IgD-negative memory B cell (primary cell): ENCODE measurements around the gene TBC1D24. TPM values are rescaled to one million over a fixed set of nuclear protein-coding genes. Genes with fewer than 3 reads are reported as not detected.
"Not testable (repeated sequence)": the region's sequence is repeated elsewhere in the genome, so short reads cannot be mapped to it uniquely, and the experiment has no call there.

Source experiments
- H3K27ac Mint-ChIP-seq, 3 donors: one replicate each; pipeline ENCODE4 v1.8.0; 2020 to 2022; ENCODE audit warnings: mild to moderate bottlenecking in 3 of 3, mixed read lengths in 3 of 3, moderate library complexity in 1 of 3
- H3K27me3 Mint-ChIP-seq: one replicate; pipeline ENCODE4 v1.8.0; 2021; ENCODE audit warnings: mixed read lengths
- H3K36me3 Mint-ChIP-seq: one replicate; pipeline ENCODE4 v1.8.0; 2020; ENCODE audit warnings: mild to moderate bottlenecking, mixed read lengths
- H3K4me1 Mint-ChIP-seq, 3 donors: one replicate each; pipeline ENCODE4 v1.8.0; 2020 to 2022; ENCODE audit warnings: mixed read lengths in 3 of 3, mild to moderate bottlenecking in 1 of 3
- H3K4me3 Mint-ChIP-seq, 4 donors: one replicate each; pipeline ENCODE4 v1.8.0; 2020 to 2022; ENCODE audit warnings: mild to moderate bottlenecking in 4 of 4, mixed read lengths in 4 of 4, moderate library complexity in 3 of 4
- H3K9me3 Mint-ChIP-seq, 3 donors: one replicate each; pipeline ENCODE4 v1.8.0; 2020 to 2021; ENCODE audit warnings: mixed read lengths in 3 of 3, mild to moderate bottlenecking in 1 of 3
- polyA plus RNA-seq: library from polyadenylated mRNA; unstranded; fragments of 300-500 nt; fragmentation: Illumina TruSeq; gene quantifications from one replicate; pipeline ENCODE4 v1.2.3, GENCODE V29; 2021

The TBC1D24 gene
- polyA plus RNA-seq, 1 donor from 2014 or later: 3.3 TPM

DNA sequence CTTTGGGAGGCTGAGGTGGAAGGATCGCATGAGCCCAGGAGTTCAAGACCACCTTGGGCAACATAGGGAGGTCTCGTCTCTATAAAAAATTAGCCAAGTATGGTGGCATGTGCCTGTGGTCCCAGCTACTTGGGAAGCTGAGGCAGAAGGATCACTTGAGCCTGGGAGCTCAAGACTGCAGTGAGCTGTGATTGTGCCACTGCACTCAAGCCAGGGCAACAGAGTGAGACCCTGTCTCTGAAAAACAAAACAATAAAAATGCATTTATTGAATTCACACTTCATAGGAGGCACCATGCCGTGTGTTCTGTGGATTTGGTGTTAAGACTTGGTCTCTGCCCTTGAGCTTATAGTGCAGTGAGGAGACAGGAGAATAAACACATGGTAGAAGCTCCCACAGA, 2.4 kb downstream of the TBC1D24 start:
- peak overlapping the region in 1 of 4 donors; percentile 85 for H3K4me3 Mint-ChIP-seq
- peaks cover 10% of the 10 kb centered on the region for H3K27me3 Mint-ChIP-seq
- H3K4me1 Mint-ChIP-seq: peaks cover 2 to 8% (median 6%) of the 10 kb centered on the region in 3 donors
- H3K36me3 Mint-ChIP-seq: no peaks in the 10 kb centered on the region
- no peaks in the 10 kb centered on the region for H3K9me3 Mint-ChIP-seq
- H3K27ac Mint-ChIP-seq: peak overlapping the region in 1 of 3 donors; percentile 80

DNA sequence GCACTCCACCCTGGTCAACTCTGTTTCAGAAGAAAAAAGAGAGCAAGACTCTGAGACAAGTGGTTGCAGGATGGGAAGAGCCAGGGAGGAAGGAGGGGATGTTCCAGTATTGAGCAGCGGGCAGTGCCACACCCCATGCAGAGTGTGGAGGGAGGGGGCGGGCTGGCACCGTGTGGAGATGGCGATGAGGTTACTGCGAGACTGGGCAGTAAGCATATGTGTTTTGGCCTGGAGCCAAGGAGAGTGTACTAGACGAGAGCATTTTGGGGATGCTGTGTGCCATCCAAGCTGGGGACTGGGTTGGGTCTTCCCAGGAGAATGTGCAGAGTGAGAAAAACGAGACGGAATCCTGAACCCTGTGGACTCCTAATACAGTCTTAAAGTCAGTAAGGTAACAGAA, 3.4 kb downstream of the TBC1D24 start:
- H3K27ac Mint-ChIP-seq: no peak overlapping the region
- peak overlapping the region in 2 of 4 donors; percentile 29 to 40 for H3K4me3 Mint-ChIP-seq

DNA sequence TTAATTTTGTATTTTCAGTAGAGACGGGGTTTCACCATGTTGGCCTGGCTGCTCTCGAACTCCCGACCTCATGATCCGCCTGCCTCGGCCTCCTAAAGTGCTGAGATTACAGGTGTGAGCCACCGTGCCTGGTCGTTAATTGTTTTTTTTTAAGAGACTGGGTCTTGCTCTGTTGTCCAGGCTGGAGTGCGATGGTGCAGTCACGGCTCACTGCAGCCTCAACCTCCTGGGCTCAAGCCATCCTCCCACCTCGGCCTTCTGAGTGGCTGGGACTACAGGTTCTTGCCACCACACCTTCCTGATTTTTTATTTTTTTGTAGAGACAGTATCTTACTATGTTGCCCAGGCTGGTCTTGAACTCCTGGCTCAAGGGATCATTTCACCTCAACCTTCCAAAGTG, 5.1 kb downstream of the TBC1D24 start:
- H3K36me3 Mint-ChIP-seq, H3K27ac Mint-ChIP-seq, H3K27me3 Mint-ChIP-seq, H3K9me3 Mint-ChIP-seq, H3K4me1 Mint-ChIP-seq: not testable (repeated sequence)
- H3K4me3 Mint-ChIP-seq: peak overlapping the region in 1 of 4 donors; percentile 57

More for the DNA sequence above, 3.4 kb downstream of the TBC1D24 start:
- Mint-ChIP-seq H3K4me1 (peaks cover 2 to 6% (median 6%) of the 10 kb centered on the region in 3 donors), H3K36me3 (no peaks in the 10 kb centered on the region), H3K9me3 (no peaks in the 10 kb centered on the region), H3K27me3 (peaks cover 2% of the 10 kb centered on the region)

DNA sequence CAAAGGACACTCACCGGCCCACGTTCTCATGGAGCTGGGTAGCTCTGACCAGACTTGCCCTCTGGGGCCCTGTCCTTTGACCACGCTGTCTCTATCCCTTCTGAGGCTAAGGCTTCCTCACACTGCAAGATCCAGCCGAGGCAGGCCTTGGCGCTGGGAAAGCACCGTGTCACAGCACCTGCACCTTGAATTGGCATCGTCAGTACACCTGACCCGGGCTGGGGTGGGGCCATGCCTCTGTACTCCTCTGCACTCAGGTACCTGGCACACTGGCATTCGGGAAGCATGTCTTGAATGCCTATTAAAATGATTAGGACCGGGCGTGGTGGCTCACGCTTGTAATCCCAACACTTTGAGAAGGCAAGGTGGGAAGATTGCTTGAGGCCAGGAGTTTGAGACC, 6.0 kb downstream of the TBC1D24 start:
- Mint-ChIP-seq H3K4me3 (no peak overlapping the region), H3K4me1 (peaks cover 3 to 6% (median 4%) of the 10 kb centered on the region in 3 donors), H3K27me3 (no peaks in the 10 kb centered on the region), H3K27ac (peak overlapping the region in 1 of 3 donors; percentile 14), H3K9me3 (no peaks in the 10 kb centered on the region), H3K36me3 (no peaks in the 10 kb centered on the region)

DNA sequence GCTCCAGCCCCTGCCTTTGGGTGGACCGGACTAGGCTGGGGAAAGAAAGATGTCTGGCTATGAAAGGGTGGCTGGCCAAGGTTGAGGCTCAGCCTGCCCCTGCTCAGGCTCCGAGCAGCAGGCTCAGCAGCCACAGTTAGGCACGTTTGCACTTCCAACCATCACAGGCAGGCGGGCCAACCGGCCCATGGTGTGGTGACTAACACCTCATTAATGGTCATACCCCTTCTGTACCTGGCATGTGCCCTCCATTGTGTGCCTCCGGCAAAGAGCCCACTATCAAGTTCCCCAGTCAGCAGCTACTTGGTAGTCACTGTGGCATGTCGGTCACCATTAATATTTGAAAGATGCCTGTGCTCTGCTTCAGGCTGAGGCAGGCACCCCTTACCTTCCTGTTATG, 6.7 kb downstream of the TBC1D24 start:
- Mint-ChIP-seq H3K4me3 (no peak overlapping the region), H3K27me3 (no peaks in the 10 kb centered on the region), H3K36me3 (no peaks in the 10 kb centered on the region), H3K4me1 (peaks cover 4 to 6% (median 5%) of the 10 kb centered on the region in 3 donors), H3K9me3 (no peaks in the 10 kb centered on the region), H3K27ac (no peak overlapping the region)

DNA sequence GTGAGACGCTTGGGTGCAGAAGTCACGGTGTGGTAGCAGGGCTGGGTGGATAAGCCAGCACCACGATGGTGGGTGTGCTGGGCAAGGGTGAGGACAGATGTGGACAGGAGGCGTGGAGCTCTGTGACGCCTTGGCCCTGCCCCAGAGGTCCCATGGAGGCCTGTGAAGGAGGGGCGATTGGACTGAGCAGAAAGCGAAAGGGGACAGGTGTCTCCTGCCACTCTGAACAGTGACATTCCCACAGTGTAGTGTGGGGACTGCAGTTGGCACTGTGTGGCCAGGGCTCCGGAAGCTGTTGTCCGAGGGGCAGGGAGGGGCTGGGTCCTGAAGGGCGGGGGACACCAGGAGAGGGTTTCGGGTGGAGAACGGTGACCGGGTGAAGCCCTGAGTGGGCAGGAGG, 7.3 kb downstream of the TBC1D24 start:
- no peak overlapping the region for H3K4me3 Mint-ChIP-seq
- no peaks in the 10 kb centered on the region for H3K9me3 Mint-ChIP-seq
- peak overlapping the region in 1 of 3 donors; percentile 85 for H3K27ac Mint-ChIP-seq

DNA sequence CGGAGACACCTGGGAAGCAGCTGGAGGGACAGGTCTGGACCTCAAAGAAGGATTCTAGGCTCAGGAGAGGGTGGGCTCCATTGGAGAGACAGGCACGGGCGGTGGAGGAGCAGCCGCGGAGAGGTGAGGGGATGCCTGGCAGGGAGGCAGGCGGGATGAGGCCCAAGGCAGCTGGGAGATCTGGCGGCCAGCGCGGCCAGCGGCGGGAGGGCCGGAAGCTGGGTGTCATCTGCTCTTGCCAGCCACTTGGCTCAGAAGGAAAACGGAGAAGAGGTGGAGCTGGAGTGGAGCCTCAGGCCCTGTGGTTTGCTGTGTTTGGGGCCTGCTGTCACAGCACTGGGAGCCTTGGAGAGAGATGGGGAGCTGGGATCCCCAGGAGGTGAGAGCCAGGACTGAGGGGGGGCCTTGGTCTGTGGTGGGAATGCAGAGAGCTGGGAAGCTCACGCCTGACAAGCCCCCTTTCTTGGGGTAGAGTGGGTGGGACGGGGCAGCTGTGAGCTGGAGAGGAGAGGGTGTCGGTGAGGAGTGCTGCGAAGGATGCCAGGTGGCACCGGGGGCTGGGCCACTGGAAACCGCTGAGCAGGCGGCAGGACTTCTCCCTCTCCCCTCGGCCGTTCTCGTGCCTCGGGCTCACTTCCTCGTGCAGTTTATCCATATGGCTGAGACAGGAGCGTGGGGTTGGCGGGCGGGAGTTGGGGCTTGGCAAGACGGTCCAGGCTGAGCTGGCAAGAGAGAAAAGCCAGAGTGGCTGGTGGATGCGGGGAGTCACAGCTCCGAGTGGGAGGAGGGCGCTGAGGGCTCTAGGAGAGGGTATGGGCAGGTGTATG, 8.0 kb downstream of the TBC1D24 start:
- peaks cover 5% of the 10 kb centered on the region for H3K36me3 Mint-ChIP-seq
- peaks cover 2% of the 10 kb centered on the region for H3K27me3 Mint-ChIP-seq
- no peaks in the 10 kb centered on the region for H3K9me3 Mint-ChIP-seq
- peak overlapping the region in 1 of 3 donors; percentile 85 for H3K27ac Mint-ChIP-seq
- no peak overlapping the region for H3K4me3 Mint-ChIP-seq
- peaks cover 7 to 12% (median 11%) of the 10 kb centered on the region in 3 donors for H3K4me1 Mint-ChIP-seq

More for the DNA sequence above, 7.3 kb downstream of the TBC1D24 start:
- Mint-ChIP-seq H3K4me1 (peaks cover 4 to 9% (median 7%) of the 10 kb centered on the region in 3 donors), H3K36me3 (peaks cover 3% of the 10 kb centered on the region), H3K27me3 (peaks cover under 1% of the 10 kb centered on the region)

DNA sequence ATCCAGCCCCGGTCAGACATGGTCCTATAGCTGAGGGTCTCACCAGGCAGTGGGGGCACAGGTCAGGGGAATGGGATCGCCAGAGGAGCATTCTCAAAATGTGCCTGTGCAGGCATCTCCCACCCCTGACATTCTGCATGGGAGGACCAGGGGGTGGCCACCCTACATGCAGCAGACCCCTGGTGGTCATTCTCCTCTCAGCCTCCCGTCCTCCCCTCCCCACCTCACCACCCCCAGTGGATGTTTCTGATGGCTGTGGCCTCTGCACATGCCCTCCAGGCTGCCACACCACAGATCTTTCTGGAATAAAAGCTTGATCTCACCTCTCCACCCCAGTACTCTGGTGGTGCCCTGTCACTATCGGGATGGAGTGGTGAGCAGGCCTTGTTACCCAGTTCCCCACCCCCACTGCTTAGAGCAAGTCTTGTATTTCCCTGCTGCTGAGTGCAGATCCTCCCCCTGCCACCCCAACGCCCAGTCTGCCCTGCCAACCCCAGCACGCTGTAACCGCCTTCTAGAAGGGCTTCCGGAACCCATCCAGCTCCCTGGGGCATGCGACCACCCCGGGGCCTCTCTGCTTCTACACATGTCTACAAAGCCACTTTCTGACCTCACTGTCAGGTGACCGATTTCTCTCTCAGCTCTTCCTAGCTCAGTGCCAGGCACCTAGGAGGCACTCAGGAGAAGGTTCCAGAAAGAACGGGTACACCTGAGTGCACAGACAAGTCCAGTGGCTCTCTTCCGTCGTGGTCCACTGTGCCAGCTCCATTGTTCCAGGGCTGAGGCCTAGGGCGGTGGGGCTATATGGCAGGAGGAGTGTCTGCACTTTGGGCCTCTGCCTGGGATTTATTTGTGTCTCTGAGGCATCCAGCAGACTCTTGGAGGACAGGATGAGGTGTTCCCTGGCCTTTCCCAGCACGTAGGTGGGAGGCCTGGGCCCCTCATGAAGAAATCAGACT, 9.3 kb downstream of the TBC1D24 start:
- Mint-ChIP-seq H3K9me3 (no peaks in the 10 kb centered on the region), H3K27me3 (peaks cover 2% of the 10 kb centered on the region), H3K27ac (peak overlapping the region in 2 of 3 donors; percentile 7 to 71), H3K4me1 (peaks cover 7 to 12% (median 11%) of the 10 kb centered on the region in 3 donors), H3K4me3 (peak overlapping the region in 1 of 4 donors; percentile 44), H3K36me3 (peaks cover 5% of the 10 kb centered on the region)

DNA sequence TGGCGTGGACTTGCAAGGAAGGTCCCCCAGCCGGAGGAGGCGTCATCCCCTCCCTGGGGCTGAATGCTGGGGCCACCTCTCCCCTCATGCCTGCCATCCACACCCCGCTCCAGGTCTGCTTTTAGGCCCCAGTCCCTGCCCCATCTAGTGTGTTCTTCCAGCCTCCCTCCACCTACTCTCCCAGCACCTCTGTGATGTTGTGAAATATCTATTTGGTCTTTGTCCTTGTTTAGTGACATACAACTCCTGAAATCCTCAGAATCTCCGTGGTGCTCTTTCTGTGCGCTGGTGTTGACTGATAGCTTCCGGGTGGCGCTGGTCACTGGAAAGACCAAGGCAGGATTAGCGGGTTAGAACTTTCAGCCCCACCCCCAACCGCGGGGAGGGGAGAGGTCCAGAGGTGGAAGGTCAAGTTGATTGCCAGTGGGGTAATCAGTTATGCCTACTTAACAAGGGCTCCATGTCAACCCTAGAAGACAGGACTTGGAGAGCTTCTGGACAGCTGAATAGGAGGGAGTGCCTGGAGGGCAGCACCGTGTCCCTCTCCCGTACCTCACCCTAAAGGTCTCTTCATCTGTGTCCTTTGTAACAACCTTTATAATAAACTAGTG, 10.1 kb downstream of the TBC1D24 start:
- Mint-ChIP-seq H3K4me1 (peaks cover 7 to 12% (median 11%) of the 10 kb centered on the region in 3 donors), H3K27me3 (peaks cover 2% of the 10 kb centered on the region), H3K4me3 (peak overlapping the region in 2 of 4 donors; percentile 8 to 44), H3K36me3 (peaks cover 5% of the 10 kb centered on the region), H3K27ac (peak overlapping the region in 1 of 3 donors; percentile 71), H3K9me3 (no peaks in the 10 kb centered on the region)

DNA sequence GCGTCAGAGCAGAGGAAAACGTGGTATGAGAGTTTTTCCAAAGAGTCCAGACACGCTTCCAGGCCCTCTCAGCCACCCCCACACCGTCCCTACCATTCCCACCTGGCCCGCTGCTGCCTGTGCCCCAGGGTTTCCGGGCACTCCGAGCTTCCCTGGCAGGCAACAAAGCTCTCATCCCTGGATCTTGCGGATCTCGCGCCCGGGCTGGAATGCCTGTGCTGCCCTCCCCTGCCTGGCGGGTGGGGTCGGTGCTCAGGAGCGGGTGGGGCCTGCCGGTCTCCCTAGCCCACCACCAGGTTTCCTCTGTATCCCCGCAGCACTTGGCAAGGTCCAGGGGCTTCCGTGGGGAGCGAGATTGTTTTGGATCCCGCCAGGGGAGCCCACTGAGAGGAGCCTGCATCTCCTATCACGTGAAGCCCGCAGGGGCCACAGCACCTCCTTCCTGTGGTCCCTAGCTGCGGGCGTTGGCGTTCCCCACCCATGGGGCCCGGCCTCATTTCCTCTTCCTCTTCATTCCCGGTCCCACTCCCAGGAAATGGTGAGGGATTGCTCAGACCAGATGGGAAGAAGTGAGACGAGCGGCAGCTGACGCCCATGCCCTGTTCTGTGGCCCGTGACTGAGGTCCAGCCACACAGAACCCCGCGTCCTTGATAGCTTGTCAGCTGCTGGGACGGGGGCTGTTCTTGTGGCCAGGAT, 11.0 kb downstream of the TBC1D24 start:
- H3K36me3 Mint-ChIP-seq: peaks cover 5% of the 10 kb centered on the region
- no peak overlapping the region for H3K27ac Mint-ChIP-seq

DNA sequence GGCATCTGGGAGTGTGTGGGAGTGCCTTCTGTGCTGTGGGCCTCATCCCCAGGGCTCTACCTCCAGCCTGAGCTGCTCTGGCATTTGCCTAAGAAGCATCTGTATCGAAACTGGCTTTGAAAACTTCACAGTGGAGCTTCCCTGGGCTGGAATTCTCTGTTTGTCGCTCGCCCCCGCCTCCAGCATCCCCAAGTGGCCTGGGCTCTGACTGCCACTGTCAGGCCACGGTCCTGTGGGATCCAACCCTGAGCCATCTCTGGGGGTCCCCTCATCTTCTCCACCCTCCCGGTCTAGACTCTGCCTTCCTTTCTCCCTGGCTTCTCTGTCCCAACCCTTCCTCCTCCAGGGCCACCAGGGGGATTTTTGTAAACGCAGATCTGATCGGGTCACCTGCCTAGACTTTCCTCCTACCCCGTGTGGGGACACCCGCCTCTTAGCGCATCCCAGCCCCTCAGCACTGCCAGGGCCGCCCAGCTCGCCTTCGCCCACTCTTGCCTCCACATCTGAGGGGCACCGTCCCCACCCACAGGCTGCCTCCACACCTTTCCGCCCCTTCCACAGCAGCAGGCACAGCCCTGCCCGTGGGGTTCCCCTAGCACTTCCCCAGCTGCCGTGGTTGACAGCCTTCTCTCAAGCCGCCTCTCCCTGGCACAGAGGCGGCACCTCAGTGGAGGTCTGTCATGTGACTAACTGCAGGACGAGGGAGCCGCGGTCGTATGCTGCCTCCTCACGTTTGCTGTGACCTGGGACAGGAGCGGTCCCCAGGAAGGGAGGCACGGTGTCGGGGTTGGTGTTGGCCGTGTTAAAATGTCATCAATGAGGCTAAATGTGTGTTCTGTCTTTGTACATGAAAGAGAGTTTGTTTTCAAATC, 12.0 kb downstream of the TBC1D24 start:
- peaks cover 2% of the 10 kb centered on the region for H3K27me3 Mint-ChIP-seq
- H3K36me3 Mint-ChIP-seq: peaks cover 5% of the 10 kb centered on the region
- peak overlapping the region; percentile 0 to 73 (median 70) for H3K4me3 Mint-ChIP-seq
- no peaks in the 10 kb centered on the region for H3K9me3 Mint-ChIP-seq
- H3K27ac Mint-ChIP-seq: peak overlapping the region; percentile 15 to 89 (median 89)
- peaks cover 7 to 12% (median 11%) of the 10 kb centered on the region in 3 donors for H3K4me1 Mint-ChIP-seq

More for the DNA sequence above, 11.0 kb downstream of the TBC1D24 start:
- H3K27me3 Mint-ChIP-seq: peaks cover 2% of the 10 kb centered on the region
- no peaks in the 10 kb centered on the region for H3K9me3 Mint-ChIP-seq
- peaks cover 7 to 12% (median 11%) of the 10 kb centered on the region in 3 donors for H3K4me1 Mint-ChIP-seq
- peak overlapping the region in 1 of 4 donors; percentile 73 for H3K4me3 Mint-ChIP-seq

DNA sequence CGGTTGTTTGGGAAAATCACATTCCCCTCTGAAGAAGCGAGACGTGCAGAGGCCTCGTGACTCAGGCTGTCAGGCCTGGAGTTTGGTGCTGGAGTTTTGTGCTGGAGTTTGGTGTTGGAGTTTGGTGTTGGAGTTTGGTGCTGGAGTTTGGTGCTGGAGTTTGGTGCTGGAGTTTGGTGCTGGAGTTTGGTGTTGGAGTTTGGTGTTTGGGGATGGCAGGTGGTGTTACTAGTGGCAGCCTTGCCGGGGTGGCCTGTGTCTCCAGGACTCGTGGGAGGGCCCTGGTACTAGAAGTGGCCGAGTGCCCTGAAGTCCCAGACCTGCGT, 12.6 kb downstream of the TBC1D24 start:
- Mint-ChIP-seq H3K4me1 (peaks cover 7 to 12% (median 11%) of the 10 kb centered on the region in 3 donors), H3K4me3 (peak overlapping the region in 3 of 4 donors; percentile 0 to 73 (median 68)), H3K27me3 (peaks cover 2% of the 10 kb centered on the region), H3K27ac (peak overlapping the region; percentile 15 to 89 (median 89)), H3K36me3 (peaks cover 5% of the 10 kb centered on the region), H3K9me3 (no peaks in the 10 kb centered on the region)

DNA sequence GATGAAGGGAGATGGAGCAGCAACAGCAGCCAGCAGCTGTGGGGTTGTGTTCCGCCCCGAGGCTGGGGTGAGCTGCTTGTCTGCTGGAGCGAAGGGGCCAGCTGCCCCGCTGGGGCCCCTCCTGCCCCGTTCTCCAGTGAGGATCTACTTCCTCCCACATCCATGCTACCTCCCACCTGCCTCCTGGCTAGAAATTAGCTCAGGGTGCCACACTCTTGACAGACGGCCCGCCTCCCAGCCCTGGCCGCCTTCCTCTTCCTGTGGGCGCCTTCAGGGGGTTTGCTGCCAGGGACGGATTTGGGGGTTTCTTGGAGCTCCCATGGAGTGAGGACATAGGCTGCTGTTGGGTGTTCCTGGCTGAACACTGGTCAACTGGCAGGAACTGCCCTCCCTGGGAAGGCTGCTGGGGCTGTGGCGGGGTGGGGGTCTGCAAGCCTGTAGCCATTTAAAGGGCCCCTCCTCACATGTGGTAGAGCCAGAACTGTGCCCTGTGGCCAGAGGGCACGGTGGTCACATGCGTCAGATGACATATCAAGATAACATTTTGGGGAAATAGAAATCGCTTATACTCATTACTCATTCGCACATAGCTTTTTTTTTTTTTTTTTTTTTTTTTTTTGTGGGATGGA, 13.1 kb downstream of the TBC1D24 start:
- Mint-ChIP-seq H3K36me3 (peaks cover 5% of the 10 kb centered on the region), H3K4me3 (peak overlapping the region in 1 of 4 donors; percentile 55), H3K9me3 (no peaks in the 10 kb centered on the region), H3K27me3 (peaks cover 2% of the 10 kb centered on the region), H3K4me1 (peaks cover 7 to 12% (median 11%) of the 10 kb centered on the region in 3 donors), H3K27ac (no peak overlapping the region)
